M059J (cell line): ENCODE data around the gene PCGF5. TPM values are rescaled to one million over a fixed set of nuclear protein-coding genes. Genes with fewer than 3 reads are reported as not detected.
"Not testable (repeated sequence)": the region's sequence is repeated elsewhere in the genome, so short reads cannot be mapped to it uniquely, and the experiment has no call there.

Experiments
- DNase-seq: peaks from one replicate; pipeline ENCODE4 v3.0.0-alpha.2; 2012; ENCODE audit warnings: low read depth
- total RNA-seq: library from RNA; depleted of rRNA; stranded (reverse); fragments of >200 nt; shearing (Covaris generic); gene quantifications from 2 replicates; pipeline ENCODE4 v1.2.3, GENCODE V29; 2014

Gene PCGF5
- total RNA-seq, 1 experiment from 2014 or later = 32.7 TPM

- no peak for DNase-seq
Measured at GRCh38 chr10:91286572-91286971, 66.1 kb downstream of the PCGF5 start.

GRCh38 chr10:91287276-91287675 is 66.8 kb downstream of the PCGF5 start:
- DNase-seq = peak; percentile 56

DNA sequence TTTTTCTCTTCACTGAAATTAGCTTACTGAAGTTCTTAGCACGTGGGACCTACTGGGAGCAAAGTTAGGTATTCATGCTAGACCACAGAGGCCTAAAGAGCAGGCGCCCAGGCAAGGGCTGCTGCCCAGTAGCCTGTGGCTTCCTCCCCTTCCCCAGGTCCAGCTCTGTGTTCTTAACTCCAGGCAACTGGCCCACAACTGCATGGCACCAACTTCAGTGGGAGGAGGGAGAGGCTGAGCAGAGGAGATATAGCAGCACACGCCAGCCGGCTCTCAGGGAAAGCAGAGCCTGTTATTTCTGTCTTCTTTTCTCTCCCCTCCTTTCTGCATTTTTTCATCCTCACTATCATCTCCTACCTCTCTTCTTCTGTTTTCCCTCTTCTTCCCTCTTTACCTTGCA is 67.4 kb downstream of the PCGF5 start:
- DNase-seq = no peak

GRCh38 chr10:91289305-91289704 is 68.8 kb downstream of the PCGF5 start:
- no peak for DNase-seq

- no peak for DNase-seq
Measured at GRCh38 chr10:91290607-91291006, 70.1 kb downstream of the PCGF5 start.

DNA sequence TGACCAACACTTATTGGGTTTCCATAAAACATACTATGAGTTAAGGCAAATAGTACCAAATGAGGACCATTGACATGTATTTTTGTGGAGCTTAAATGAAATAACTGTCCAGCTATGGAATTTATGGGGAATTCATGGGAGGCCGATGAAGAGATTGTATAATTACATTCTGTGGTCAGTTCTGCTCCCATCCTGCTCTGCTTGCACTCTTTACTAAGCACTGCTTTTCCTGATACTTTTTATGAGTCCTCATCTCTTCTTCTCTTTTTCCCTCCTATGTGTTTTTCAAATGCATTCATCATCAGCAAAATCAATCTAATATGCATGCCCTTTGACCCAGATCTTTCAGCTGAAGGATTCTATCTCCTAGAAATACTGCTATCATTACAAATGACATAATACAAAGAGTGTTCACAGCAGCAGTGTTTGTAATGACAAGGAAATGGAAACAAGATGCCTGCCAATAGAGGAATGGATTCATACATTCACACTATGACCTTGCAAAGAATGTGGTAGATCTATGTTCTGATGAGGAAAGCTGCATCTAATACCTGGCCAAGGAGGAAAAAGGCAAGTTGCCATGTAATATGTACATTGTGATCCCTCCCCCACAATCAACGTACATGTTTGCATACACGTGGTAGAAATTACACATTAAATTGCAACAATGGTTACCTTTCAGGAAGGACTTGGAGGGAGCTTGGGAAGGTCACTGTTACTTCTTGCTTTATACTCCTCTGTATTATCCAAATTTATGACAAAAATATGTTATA is 73.9 kb downstream of the PCGF5 start:
- peak; percentile 26 for DNase-seq

GRCh38 chr10:91295346-91295745 is 74.9 kb downstream of the PCGF5 start:
- no peak for DNase-seq

DNA sequence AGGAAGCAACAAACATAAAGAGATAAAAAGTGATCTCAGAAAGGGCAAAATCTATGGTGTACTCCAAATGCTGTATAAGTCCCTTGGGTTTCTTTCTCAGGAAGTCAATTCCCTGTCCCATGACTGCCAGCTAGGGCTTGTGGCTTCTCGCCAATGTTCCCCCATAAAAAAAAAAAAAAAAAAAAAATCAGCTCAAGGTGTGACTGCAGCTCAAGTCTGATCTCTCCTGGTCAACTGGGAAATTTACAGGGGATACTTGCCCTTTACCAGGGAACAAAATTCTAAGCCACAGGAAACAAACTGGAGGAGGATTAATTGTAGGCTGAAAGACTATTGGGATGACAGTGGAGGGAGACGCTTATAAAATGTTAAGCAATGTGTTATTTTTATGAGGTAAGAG is 76.0 kb downstream of the PCGF5 start:
- peak; percentile 54 for DNase-seq

- DNase-seq = peak; percentile 74
Measured at GRCh38 chr10:91298224-91298871, 77.9 kb downstream of the PCGF5 start.

DNA sequence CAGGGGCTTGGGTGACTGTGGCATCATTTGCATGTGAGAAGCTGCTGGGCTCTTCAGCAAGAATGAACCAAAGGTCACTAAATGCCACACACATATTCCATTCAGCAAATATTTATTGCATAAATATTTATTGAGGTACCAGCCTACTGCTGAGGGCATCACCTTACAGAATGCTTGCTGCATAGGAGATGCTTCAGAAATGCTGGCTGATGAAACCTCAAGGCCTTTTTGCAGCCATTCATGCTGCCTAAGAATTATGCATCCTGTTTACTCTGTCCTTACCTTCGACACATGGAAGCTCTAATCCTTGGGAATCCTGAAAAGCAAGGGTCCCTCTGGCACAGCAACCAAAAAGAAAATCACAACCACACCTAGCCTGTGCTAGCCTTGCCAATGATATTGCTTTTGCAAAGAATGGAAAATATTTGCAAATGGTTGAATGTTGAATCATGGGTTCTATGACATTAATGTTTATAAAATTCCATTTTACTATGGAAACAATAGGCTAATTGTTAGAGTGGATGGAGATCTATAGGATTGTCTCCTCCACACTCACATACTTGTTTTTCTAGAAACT is 79.6 kb downstream of the PCGF5 start:
- DNase-seq = no peak

DNA sequence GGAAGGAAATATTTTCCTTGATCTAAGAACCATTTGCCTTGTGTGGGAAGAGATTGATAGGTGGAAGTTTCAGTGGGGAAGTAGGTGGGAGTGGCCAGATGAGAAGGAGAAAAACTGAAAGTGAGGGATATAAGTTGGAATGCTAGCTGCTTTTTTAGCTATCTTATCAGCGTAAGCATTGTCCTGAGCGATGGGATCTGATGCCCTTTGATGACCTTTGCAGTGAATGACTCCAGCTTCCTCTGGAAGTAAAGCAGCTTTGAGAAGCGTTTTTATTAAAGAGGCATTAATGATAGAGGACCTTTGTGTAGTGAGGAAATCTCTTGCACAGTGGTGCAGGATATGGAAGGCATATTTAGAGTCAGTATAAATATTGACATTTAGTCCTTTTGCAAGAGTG is 82.5 kb downstream of the PCGF5 start:
- not testable (repeated sequence) for DNase-seq

- not testable (repeated sequence) for DNase-seq
Measured at GRCh38 chr10:91305979-91306378, 85.5 kb downstream of the PCGF5 start.

DNA sequence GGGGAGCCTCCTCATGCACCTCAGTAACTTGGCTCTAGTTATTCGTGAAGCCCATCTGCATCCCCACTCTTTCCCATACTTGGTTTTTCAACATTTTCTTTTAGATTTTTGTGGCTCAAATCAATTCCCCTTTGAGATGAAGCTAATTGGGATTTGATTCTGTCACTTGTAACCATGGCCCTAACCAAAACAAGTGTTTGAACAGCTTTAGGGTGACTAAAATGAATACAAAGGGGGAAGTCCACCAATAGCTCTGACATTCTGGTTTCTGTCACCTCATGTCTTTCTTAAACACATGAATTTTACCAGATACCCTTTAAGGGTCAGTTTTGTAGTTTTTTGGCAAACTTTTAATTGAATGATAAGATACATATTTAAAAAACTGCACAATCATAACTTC is 87.0 kb downstream of the PCGF5 start:
- no peak for DNase-seq

DNA sequence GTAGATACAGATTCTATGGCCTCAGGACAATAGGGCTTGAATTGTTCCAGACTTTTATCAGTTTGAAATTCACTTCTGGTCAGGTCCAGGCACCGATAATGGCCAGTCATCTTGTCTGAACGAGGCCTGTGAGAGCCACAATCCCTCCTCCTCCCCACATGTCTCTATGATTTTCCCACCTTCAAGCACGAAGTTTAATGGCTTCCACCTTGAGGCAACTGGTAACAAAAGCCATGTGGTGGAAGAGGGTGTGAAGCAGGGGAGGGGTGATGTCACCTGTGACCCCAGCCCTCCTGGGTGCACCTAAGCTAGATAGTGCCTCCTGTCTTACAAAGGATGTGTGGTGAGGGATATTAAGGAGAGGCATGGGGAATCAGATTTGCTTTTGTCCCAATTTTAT is 89.2 kb downstream of the PCGF5 start:
- DNase-seq = no peak

DNA sequence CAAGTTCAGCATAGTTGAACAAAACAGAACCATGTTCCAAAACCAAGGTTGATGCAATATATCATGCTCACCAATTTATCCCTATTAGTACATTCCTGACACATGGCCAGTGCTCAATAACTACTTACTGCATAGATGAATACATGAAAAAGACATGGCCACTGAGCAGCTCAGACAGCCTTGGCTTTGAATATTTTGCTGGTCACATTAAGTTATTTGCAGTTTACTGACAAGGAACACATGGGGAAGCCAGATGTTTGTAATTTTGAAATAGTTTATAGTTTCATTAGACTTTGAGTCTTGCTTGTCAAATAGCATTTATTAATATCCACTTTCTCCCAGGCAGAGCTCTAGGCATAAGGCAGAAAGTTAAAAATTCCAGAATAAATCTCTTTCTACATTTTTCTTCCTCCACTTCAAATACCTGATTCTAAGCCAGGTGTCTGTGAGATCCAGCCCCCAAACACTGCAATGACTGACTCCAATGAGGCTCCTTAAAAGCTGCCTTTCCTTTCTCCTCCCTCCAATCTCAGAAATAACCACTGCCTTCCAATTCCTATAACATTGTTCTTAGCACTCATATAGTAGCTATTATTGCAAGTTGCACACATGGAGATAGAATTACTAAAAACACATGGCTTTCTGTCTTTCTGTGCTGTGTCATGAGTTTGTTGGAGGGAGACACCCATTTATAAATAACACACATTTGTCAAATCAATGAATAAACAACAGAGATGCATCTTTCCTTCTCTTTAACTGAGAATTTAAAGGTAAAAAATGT is 91.3 kb downstream of the PCGF5 start:
- DNase-seq = no peak

DNA sequence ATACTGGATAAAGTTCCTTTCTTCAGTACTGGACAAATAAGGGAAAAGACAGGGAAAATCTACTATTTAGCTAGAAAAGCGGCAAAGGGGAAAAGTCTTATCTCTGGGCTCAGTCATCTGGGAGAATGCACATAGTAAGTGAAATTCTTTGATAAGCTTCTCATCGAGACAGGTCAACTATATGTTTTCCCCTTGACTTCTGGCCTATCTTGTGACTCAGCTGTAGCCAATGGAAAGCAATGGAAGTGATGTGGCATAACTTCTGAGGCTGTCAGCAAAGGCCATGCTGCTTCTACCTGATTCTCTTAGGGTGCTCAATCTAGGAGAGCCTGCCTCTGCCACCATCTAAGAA is 91.9 kb downstream of the PCGF5 start:
- DNase-seq = no peak

- DNase-seq = no peak
Measured at GRCh38 chr10:91313796-91314485, 93.5 kb downstream of the PCGF5 start.

DNA sequence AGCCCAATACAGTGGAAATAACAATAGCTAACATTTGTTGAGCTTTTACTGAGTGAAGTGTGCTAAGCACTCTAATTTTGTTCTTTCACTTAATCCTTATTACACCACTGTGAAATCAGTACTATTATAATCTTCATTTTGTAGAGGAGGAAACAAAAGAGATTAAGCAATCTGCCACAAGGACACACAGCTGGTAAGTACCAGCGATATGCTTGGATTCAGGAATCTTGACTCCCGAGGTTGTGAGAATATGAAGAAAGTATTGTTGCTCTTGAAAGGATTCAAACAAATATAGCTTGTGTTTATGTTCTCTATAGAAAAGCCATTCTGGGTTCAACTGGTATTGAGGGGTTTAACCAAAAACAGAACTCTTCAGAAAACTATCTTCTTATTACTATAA is 96.0 kb downstream of the PCGF5 start:
- DNase-seq = no peak

DNA sequence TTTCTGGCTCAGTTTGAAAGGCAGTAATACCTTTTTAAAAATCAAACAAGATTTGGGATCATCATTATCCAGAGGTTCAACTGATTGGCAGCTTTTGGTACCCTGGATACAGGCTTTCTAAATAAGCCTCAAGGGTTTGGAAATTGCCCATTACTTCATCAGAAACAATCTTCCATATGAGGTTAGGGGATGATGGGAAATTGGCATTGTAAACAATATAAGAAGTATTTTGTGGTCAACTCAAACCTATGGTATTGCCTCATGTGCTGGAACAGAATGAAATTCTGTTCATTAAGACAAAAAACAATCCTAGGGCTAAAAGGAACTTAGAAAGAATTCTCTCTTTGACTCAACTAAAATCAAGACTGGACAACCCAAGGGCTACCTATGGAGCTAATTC is 97.1 kb downstream of the PCGF5 start:
- DNase-seq = no peak

GRCh38 chr10:91319336-91319735 is 98.9 kb downstream of the PCGF5 start:
- DNase-seq = no peak

GRCh38 chr10:91323293-91323905 is 102.9 kb downstream of the PCGF5 start:
- DNase-seq = not testable (repeated sequence)
